Heart left ventricle (tissue), 16 donors: ENCODE measurements around the gene SDR42E2. TPM values are rescaled to one million over a fixed set of nuclear protein-coding genes. Genes with fewer than 3 reads are reported as not detected.
"Not testable (repeated sequence)": the region's sequence is repeated elsewhere in the genome, so short reads cannot be mapped to it uniquely, and the experiment has no call there.

ENCODE experiments used
- ATAC-seq, 4 donors: fragments of 200-7000 bp; cut with Tn5 transposase; one replicate each; pipeline ENCODE4 v1.9.1; 2020 to 2022; ENCODE audit warnings: moderate library complexity in 4 of 4, mild to moderate bottlenecking in 3 of 4, moderate number of reproducible peaks in 1 of 4
- DNase-seq, 5 donors: peaks; one replicate each; pipeline ENCODE4 v3.0.0-alpha.2; 2020
- H3K27ac ChIP-seq, 12 donors: fragments of 200-600 bp; sonication (generic) in 4 of 12; one replicate each; pipeline versions ENCODE4 v1.5.0 to v1.8.0; 2016 to 2022; ENCODE audit warnings: mild to moderate bottlenecking in 2 of 12
- H3K27me3 ChIP-seq, 9 donors: fragments of 200-600 bp; sonication (generic) in 2 of 9; one replicate each; pipeline versions ENCODE4 v1.5.1 to v1.8.0; 2016 to 2022; ENCODE audit warnings: mild to moderate bottlenecking in 3 of 9
- H3K36me3 ChIP-seq, 9 donors: fragments of 200-600 bp; sonication (generic) in 2 of 9; one replicate each; pipeline versions ENCODE4 v1.5.0 to v1.8.0; 2018 to 2022; ENCODE audit warnings: mild to moderate bottlenecking in 2 of 9
- H3K4me1 ChIP-seq, 12 donors: fragments of 200-600 bp; sonication (generic) in 4 of 12; one replicate each; pipeline versions ENCODE4 v1.5.0 to v1.8.0; 2016 to 2022; ENCODE audit warnings: mild to moderate bottlenecking in 3 of 12
- H3K4me3 ChIP-seq, 12 donors: fragments of 200-600 bp; sonication (generic) in 4 of 12; one replicate each; pipeline versions ENCODE4 v1.5.0 to v1.8.0; 2017 to 2022; ENCODE audit warnings: mild to moderate bottlenecking in 9 of 12, moderate library complexity in 4 of 12
- H3K9me3 ChIP-seq, 12 donors: fragments of 200-600 bp; sonication (generic) in 4 of 12; one replicate each; pipeline versions ENCODE4 v1.5.0 to v1.8.0; 2016 to 2022; ENCODE audit warnings: mild to moderate bottlenecking in 1 of 12
- CTCF ChIP-seq, 12 donors: fragments of 200-600 bp; sonication (generic) in 4 of 12; IDR thresholded peaks; one replicate each; pipeline versions ENCODE4 v1.5.0 to v1.8.0; 2018 to 2022; ENCODE audit warnings: antibody characterized with exemption in 12 of 12, mild to moderate bottlenecking in 5 of 12
- POLR2A ChIP-seq, 2 donors: fragments of 450-650 bp; IDR thresholded peaks; one replicate each; pipeline ENCODE4 v1.6.1; 2017; ENCODE audit warnings: antibody characterized with exemption in 2 of 2, mild to moderate bottlenecking in 2 of 2, moderate library complexity in 2 of 2
- WGBS, 4 donors: extraction: QIAGEN DNeasy Blood & Tissue Kit in 2 of 4; methylation state at CpG; one replicate each; pipeline versions ENCODE4 v1.1.5 to v1.1.7; 2013 to 2018; 5-methylcytosine and 5-hydroxymethylcytosine counted together
- intact Hi-C, 10 donors: fragments of 100-400 bp; cut with DNase I; formaldehyde crosslinking; loops; one replicate each; pipeline versions ENCODE4 v1.11.1 to v1.14.2; 2022
- polyA plus RNA-seq, 2 donors: library from polyadenylated mRNA; stranded (reverse); fragments of 200-250 nt; gene quantifications; one replicate each; pipeline ENCODE4 v1.2.3, GENCODE V29; 2013
- total RNA-seq, 9 donors: library from RNA; depleted of rRNA in 2 of 9; stranded (reverse); fragments of >200 nt in 2 of 9; fragmentation: NEBNext Ultra II Directional in 3 of 9; extraction: Animal tissue kit (Norgen Biotek cat#: 25700) in 3 of 9; gene quantifications; one replicate each; pipeline versions ENCODE4 v1.1.0 to v1.2.4, GENCODE V29; 2016 to 2023
- donor health status: ischemic (EF 13 %, LVEDD 7.1; RV severe dilation, severe dysfunction).
- donor health status: healthy with polysubstance abuse.
- donor health status: DM: no; HTN: yes; CAD: no.
- donor health status: DM: no; HTN: no; CAD: no.
- donor health status: ischemic (EF 25% LVEDD 6.9; RV normal size, moderate dysfunction).
- donor health status: ischemic (EF 25% LVEDD 5.7; RV mildly dilated, moderate dysfunction).
- donor health status: healthy.
- donor health status: DM: yes; HTN: yes; CAD: no.
- donor health status: ischemic (EF 35%, LVEDD 5.7; RV mildly dilated, moderate dysfunction).
- donor health status: nonischemic (EF 11% LVEDD 7.7; RV severe dilation, severe dysfunction).
- donor health status: DM: yes; HTN: yes; CAD: no.
- donor health status: PGD.
- donor health status: ischemic (EF 29% LVEDD 5.4; RV normal size, mild dysfunction).
- donor health status: nonischemic (EF 23%, LVEDD 6.1; RV moderate dilation, normal function).

Gene SDR42E2
- total and polyA plus RNA-seq, 11 donors: not detected

GRCh38 chr16:22147853-22148252, 14.5 kb upstream of the SDR42E2 start:
- WGBS, 4 donors: 64 to 72% (median 67%) methylated on average over 5 to 9 of the region's 9 CpGs
- intact Hi-C loops: no loop called here
- TF ChIP-seq CTCF (IDR thresholded peaks at IDR 0.05): no peak
- Histone ChIP-seq H3K36me3 (no peaks in the 10 kb centered on the region), H3K27me3 (no peaks in the 10 kb centered on the region), H3K27ac (no peak overlapping the region), H3K4me3 (no peak overlapping the region), H3K4me1 (no peaks in the 10 kb centered on the region), H3K9me3 (no peaks in the 10 kb centered on the region)
- ATAC-seq (no peak), DNase-seq (no peak)

- H3K27me3 ChIP-seq: no peaks in the 10 kb centered on the region
- intact Hi-C loops: no loop called here
- H3K9me3 ChIP-seq: no peaks in the 10 kb centered on the region
- 76 to 81% (median 79%) methylated on average over 7 of the region's 7 CpGs for WGBS, 4 donors
- H3K36me3 ChIP-seq: no peaks in the 10 kb centered on the region
- DNase-seq (no peak), ATAC-seq (no peak)
- no peaks in the 10 kb centered on the region for H3K4me1 ChIP-seq
- TF ChIP-seq CTCF (IDR thresholded peaks at IDR 0.05): no peak
- TF ChIP-seq POLR2A (IDR thresholded peaks at IDR 0.05): no peak
- H3K4me3 ChIP-seq: no peak overlapping the region
- H3K27ac ChIP-seq: no peak overlapping the region
These were observed 10.9 kb upstream of the SDR42E2 start for GRCh38 chr16:22151246-22151998.

GRCh38 chr16:22152316-22152715, 10.0 kb upstream of the SDR42E2 start:
- Histone ChIP-seq H3K36me3 (no peaks in the 10 kb centered on the region), H3K27me3 (no peaks in the 10 kb centered on the region), H3K4me1 (no peaks in the 10 kb centered on the region), H3K9me3 (no peaks in the 10 kb centered on the region), H3K27ac (no peak overlapping the region), H3K4me3 (no peak overlapping the region)
- DNase-seq (no peak), ATAC-seq (no peak)
- TF ChIP-seq CTCF (IDR thresholded peaks at IDR 0.05) (no peak), POLR2A (IDR thresholded peaks at IDR 0.05) (no peak)
- WGBS, 4 donors: 74 to 79% (median 75%) methylated on average over 8 to 11 of the region's 11 CpGs
- intact Hi-C loops: no loop called here

GRCh38 chr16:22153078-22153477, 9.2 kb upstream of the SDR42E2 start:
- intact Hi-C loops, H3K36me3 ChIP-seq, ATAC-seq, H3K4me1 ChIP-seq, H3K27ac ChIP-seq, H3K27me3 ChIP-seq, H3K9me3 ChIP-seq, H3K4me3 ChIP-seq, DNase-seq: not testable (repeated sequence)
- 74 to 80% (median 78%) methylated on average over 7 of the region's 7 CpGs for WGBS, 4 donors

GRCh38 chr16:22161401-22161800, 905 bp upstream of the SDR42E2 start:
- Histone ChIP-seq H3K4me3 (no peak overlapping the region), H3K9me3 (no peaks in the 10 kb centered on the region), H3K27me3 (peaks cover 5 to 32% (median 15%) of the 10 kb centered on the region in 9 donors), H3K36me3 (no peaks in the 10 kb centered on the region), H3K4me1 (peaks cover 0 to 7% (median 0%) of the 10 kb centered on the region in 12 donors), H3K27ac (no peak overlapping the region)
- no peak for TF ChIP-seq CTCF (IDR thresholded peaks at IDR 0.05)
- no peak for TF ChIP-seq POLR2A (IDR thresholded peaks at IDR 0.05)
- ATAC-seq: no peak
- intact Hi-C loops: no loop called here
- no peak for DNase-seq
